Stimulated activated CD4-positive, alpha-beta T cell treated with anti-CD3 and anti-CD28 coated beads, Interleukin-2, amount 100 ng/mL, for 24 hours (primary cell): ENCODE results near the gene STRAP.
"Not testable (repeated sequence)": the region's sequence is repeated elsewhere in the genome, so short reads cannot be mapped to it uniquely, and the experiment has no call there.

Experiments used
- DNase-seq, 2 donors: peaks; one replicate each; pipeline ENCODE4 v3.0.0-alpha.2; 2020

STRAP gene

DNA sequence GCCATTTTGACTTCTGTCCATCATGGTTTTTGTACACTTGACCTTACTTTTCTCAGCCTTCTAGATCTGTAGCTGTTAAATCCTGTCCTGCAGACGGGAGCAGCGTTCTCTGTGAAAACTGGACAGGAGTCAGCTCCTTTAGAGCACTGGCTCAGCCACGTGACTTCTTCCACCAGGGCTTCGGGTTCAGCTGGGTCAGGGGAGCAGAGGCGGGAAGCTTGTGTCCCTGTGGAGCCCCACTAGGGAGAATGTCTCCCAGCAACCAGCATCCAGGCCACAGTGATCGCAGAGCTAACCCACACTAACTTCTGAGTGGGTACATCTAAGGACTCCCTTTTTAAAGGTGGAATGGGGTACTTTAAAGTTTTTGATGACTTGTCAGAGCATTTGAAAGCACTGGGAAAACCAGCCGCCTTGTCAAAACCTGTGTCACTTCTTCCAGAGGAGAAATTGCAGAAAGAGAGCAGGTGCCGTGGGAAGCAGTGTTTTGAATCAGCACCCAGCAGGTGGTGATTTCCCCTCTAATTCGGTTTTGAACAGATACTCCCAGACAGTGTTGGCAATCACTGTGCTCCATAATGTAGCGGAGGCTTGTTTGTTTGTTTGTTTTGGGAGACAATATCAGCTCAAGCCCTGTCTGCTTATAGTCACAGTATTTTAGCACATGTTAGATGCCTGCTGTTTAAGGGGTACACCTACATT, 46.8 kb downstream of the STRAP start:
- DNase-seq = no peak

DNA sequence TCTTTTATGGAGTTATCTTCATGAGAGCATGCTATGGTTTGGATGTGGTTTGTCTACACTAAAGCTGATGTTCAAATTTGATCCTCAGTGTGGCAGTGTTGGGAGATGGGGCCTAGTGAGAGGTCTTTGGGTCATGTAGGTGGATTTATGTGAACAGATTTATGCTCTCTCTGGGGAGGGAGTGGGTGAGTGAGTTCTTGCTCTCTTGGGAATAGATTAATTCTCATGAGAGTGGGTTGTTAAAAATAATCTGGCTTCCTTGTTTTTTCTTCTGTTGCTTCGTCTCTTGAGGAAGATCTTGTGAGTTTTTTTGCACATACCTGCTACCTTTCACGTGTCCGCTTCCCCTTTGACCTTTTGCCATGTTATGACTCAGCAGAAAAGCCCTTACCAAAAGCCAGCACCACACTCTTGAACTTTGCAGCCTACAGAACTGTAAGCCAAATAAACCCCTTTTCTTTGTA, 49.4 kb downstream of the STRAP start:
- DNase-seq = no peak

DNA sequence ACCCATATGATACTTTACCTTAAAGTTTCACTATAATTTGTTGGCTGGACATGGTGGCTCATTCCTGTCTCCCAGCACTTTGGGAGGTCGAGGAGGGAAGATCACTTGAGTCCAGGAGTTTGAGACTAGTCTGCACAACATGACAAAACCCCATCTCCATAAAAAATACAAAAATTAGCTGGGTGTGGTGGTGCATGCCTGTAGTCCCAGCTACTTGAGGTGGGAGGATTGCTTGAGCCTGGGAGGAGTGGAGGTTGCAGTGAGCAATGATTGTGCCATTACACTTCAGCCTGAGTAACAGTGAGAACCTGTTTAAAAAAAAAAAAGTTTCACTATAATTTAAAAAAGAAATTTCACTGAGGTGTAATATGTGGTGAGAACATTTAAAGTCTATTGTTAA, 50.1 kb downstream of the STRAP start:
- DNase-seq = no peak

DNA sequence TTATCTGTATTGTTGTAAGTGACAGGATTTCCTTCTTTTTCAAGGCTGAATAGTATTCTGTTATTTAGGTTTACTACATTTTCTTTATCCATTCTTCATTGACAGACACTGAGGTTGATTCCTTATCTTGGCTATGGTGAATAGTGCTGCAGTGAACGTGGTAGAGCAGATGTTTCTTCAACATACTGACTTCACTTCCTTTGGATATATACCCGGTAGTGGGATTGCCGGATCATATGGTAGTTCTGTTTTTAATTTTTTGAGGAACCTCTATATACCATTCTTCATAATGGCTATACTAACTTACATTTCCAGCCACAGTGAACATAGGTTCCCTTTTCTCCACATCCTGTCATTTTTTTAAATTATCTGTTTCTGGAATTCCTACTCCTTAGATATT, 50.8 kb downstream of the STRAP start:
- no peak for DNase-seq

DNA sequence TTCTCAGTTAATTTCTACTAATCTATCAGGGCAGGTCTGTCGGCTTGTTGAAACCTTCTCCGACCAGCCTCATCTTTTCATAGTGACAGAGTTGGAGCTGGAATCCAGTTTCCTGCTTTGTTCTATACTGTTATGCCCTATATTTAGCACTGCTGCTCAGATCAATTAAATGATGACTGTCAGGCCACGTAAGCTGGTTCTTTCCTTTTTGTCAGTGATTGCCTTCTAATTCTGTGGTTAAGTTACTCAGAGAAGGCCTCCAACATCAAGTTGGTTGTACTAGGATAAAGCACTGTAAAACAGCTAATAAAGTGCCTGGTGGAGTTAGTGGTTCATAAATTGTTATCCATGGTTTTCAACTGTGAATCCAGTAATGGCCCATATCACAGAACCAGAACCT, 51.6 kb downstream of the STRAP start:
- no peak for DNase-seq

DNA sequence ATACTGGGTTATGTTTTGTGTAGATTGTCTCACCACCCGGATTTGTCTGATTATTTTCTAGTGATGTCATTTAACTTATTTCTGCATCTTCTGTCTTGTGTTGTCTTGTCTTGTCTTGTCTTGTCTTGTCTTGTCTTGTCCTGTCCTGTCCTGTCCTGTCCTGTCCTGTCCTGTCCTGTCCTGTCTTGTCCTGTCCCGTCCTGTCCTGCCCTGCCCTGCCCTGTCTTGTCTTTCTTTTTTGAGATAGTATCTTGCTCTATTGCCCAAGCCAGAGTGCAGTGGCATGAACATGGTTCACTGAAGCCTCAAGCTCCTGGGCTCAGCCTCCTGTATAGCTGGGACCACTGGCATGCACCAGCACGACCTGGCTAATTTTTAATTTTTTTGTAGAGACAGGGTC, 54.6 kb downstream of the STRAP start:
- DNase-seq = no peak

DNA sequence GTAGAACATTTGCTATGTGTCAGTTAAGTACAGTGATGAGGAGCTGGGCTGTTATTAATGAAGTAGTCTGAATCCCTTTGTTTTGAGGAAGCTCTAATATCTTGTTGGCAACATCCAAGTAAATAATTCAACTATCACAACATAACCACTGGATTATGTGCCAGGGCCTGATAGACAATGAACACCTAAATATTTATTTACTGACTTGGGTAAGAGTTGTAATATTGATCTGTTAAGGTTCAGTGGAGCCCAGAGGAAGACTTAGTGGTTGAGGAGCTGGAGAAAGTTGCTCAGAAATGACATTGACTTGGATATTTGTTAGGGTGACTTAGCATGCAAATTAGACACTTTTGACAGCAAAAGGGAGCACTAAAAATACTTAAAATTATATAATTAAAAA, 55.7 kb downstream of the STRAP start:
- no peak for DNase-seq

DNA sequence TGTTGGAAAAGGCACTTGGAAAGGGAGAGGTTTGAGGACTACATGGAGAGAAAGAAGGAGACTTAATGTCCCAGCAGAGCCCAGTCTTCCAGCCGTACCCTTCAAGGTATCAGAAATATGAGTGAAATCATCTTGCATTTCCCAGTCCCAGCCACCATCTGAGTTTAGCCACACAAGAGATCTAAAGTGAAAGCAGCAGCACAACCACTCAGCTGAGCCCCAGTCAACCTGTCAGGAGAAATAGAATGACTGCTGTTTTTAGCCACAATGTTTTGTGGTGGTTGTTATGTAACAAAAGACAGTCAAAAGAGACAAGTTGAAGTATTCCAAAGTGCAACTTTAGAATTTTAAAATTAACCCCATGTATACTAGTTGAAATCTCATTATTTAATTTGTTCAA, 56.9 kb downstream of the STRAP start:
- DNase-seq = no peak

DNA sequence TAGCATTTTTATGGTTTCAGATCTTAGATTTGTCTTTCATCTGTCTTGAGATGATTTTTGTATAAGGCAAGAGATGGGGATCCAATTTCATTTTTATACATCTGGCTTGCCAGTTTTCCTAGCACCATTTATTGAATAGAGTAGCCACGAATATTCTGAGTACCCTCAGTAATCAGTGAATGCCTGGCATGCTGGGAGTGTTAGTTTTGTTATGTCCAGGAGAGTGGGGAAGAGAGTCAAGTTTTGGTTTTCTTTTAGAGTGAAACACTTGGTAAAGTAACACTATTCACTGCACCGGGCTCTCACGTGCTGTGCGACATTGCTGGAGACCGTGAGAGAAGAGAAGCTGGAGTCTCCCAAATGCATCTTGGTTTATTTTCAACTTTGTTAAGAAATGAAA, 60.3 kb downstream of the STRAP start:
- no peak for DNase-seq

DNA sequence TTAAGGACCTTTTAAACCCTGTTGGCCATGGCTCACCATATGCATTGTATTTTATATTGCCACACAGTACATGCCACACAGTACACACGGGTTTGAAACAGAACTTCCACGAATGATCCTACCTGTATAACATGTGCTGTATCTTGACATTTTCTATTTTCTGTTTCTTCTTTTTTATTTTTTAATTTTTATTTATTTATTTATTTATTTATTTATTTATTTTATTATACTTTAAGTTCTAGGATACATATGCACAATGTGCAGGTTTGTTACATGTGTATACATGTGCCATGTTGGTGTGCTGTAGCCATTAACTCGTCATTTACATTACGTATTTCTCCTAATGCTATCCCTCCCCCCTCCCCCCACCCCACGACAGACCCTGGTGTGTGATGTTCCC, 61.3 kb downstream of the STRAP start:
- DNase-seq = not testable (repeated sequence)

DNA sequence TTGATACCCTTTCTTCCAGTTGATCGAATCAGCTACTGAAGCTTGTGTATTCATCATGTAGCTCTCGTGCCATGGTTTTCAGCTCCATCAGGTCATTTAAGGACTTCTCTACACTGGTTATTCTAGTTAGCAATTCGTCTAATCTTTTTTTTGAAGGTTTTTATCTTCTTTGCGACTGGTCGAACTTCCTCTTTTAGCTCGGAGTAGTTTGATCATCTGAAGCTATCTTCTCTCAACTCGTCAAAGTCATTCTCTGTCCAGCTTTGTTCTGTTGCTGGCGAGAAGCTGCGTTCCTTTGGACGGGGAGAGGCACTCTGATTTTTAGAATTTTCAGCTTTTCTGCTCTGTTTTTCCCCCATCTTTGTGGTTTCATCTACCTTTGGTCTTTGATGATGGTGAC, 66.3 kb downstream of the STRAP start:
- not testable (repeated sequence) for DNase-seq
